Stomach (tissue), 9 donors: Measurements from ENCODE around the gene R3HCC1L. TPM values are rescaled to one million over a fixed set of nuclear protein-coding genes. Genes with fewer than 3 reads are reported as not detected.

Experiments used
- DNase-seq, 2 donors: peaks; one replicate each; pipeline versions ENCODE4 v3.0.0 to v3.0.0-alpha.2; 2013 to 2019
- H3K27ac ChIP-seq, 5 donors: fragments of 200-600 bp in 4 of 5; sonication (generic) in 4 of 5; one replicate each; pipeline ENCODE4 v1.5.1; 2013 to 2019; ENCODE audit warnings: mild to moderate bottlenecking in 1 of 5, moderate library complexity in 1 of 5
- H3K27me3 ChIP-seq, 3 donors: fragments of 200-600 bp; sonication (generic); one replicate each; pipeline ENCODE4 v1.5.1; 2017 to 2019; ENCODE audit warnings: mixed run types in 1 of 3
- H3K36me3 ChIP-seq, 4 donors: fragments of 200-600 bp; sonication (generic); 1 replicate in 3 of 4; 2 replicates in 1 of 4; pipeline ENCODE4 v1.5.1; 2016 to 2019
- H3K4me1 ChIP-seq, 4 donors: fragments of 200-600 bp; sonication (generic); one replicate each; pipeline ENCODE4 v1.5.1; 2016 to 2019
- H3K4me3 ChIP-seq, 4 donors: fragments of 200-600 bp; sonication (generic) in 3 of 4; one replicate each; pipeline ENCODE4 v1.5.1; 2016 to 2019; ENCODE audit warnings: mild to moderate bottlenecking in 1 of 4
- H3K9me3 ChIP-seq, 4 donors: fragments of 200-600 bp; sonication (generic); one replicate each; pipeline ENCODE4 v1.5.1; 2016 to 2019
- CTCF ChIP-seq, 7 experiments: fragments of 450-650 bp in 4 of 7; fragments of 200-600 bp in 3 of 7; sonication (generic) in 3 of 7; IDR thresholded peaks; one replicate each; pipeline ENCODE4 v1.5.1; 2016 to 2019; ENCODE audit warnings: antibody characterized with exemption in 7 of 7, control low read depth in 2 of 7, mild to moderate bottlenecking in 1 of 7
- EP300 ChIP-seq: sonication (generic); formaldehyde crosslinking; IDR thresholded peaks from one replicate; pipeline ENCODE4 v1.6.1; 2017; ENCODE audit warnings: antibody characterized with exemption
- POLR2A ChIP-seq, 4 donors: fragments of 450-650 bp; IDR thresholded peaks; one replicate each; pipeline ENCODE4 v1.6.1; 2016; ENCODE audit warnings: antibody characterized with exemption in 4 of 4, control low read depth in 2 of 4, mild to moderate bottlenecking in 1 of 4, moderate library complexity in 1 of 4
- POLR2AphosphoS5 ChIP-seq, 3 donors: sonication (generic); formaldehyde crosslinking; IDR thresholded peaks; one replicate each; pipeline ENCODE4 v1.6.1; 2016; ENCODE audit warnings: antibody characterized with exemption in 3 of 3
- WGBS, 5 donors: extraction: QIAGEN DNeasy Blood & Tissue Kit in 3 of 5; methylation state at CpG; one replicate each; pipeline versions ENCODE4 v1.1.5 to v1.1.7; 2013 to 2018; 5-methylcytosine and 5-hydroxymethylcytosine counted together
- intact Hi-C: fragments of 100-400 bp; cut with DNase I; formaldehyde crosslinking; loops from one replicate; pipeline ENCODE4 v1.15.1; 2023; ENCODE audit warnings: low total_unique reads
- polyA plus RNA-seq, 3 donors: library from polyadenylated mRNA; stranded (reverse); fragments of 200-250 nt; gene quantifications; one replicate each; pipeline ENCODE4 v1.2.3, GENCODE V29; 2013
- total RNA-seq, 5 donors: library from RNA; depleted of rRNA; stranded (reverse); fragments of >200 nt; gene quantifications; one replicate each; pipeline versions ENCODE4 v1.1.0 to v1.2.3, GENCODE V29; 2014 to 2016
- donor health status: healthy with polysubstance abuse.
- donor health status: Bipolar disorder and iron deficiency.
- donor health status: healthy.

The R3HCC1L gene
- total and polyA plus RNA-seq, 8 donors, result 7.3 to 97.6 (median 15.3) TPM

- Histone ChIP-seq H3K9me3 (no peaks in the 10 kb centered on the region), H3K36me3 (no peaks in the 10 kb centered on the region), H3K27ac (peak overlapping the region in 4 of 5 donors; percentile 50 to 86 (median 72)), H3K4me1 (peaks cover 23 to 49% (median 36%) of the 10 kb centered on the region in 4 donors), H3K4me3 (peak overlapping the region; percentile 43 to 59 (median 54)), H3K27me3 (peaks cover 0 to 38% (median 12%) of the 10 kb centered on the region in 3 donors)
- intact Hi-C loops, result no loop called here
- DNase-seq, result no peak
- 12 to 28% (median 17%) methylated on average over 11 to 17 of the region's 17 CpGs for WGBS, 5 donors
- no peak for TF ChIP-seq CTCF (IDR thresholded peaks at IDR 0.05)
- TF ChIP-seq EP300, result no peak
- no peak for TF ChIP-seq POLR2AphosphoS5 (IDR thresholded peaks at IDR 0.05)
- no peak for TF ChIP-seq POLR2A (IDR thresholded peaks at IDR 0.05)
Observed at GRCh38 chr10:98268694-98269431, 134.4 kb downstream of the R3HCC1L start.

GRCh38 chr10:98269435-98269912 is 135.0 kb downstream of the R3HCC1L start:
- DNase-seq, result peak in 1 of 2 donors; percentile 80
- Histone ChIP-seq H3K9me3 (no peaks in the 10 kb centered on the region), H3K27ac (peak overlapping the region in 4 of 5 donors; percentile 0 to 86 (median 72)), H3K4me1 (peaks cover 23 to 49% (median 36%) of the 10 kb centered on the region in 4 donors), H3K4me3 (no peak overlapping the region), H3K36me3 (no peaks in the 10 kb centered on the region), H3K27me3 (peaks cover 0 to 38% (median 12%) of the 10 kb centered on the region in 3 donors)
- TF ChIP-seq POLR2AphosphoS5 (IDR thresholded peaks at IDR 0.05) (peak; percentile 35 to 44 (median 39)), EP300 (no peak)
- WGBS, 5 donors, result 19 to 59% (median 28%) methylated on average over 4 to 8 of the region's 8 CpGs
- intact Hi-C loops, result no loop called here

GRCh38 chr10:98270073-98270740 is 135.8 kb downstream of the R3HCC1L start:
- H3K4me1 ChIP-seq, result peaks cover 23 to 49% (median 36%) of the 10 kb centered on the region in 4 donors
- H3K9me3 ChIP-seq, result no peaks in the 10 kb centered on the region
- peak in 1 of 2 donors; percentile 23 for DNase-seq
- intact Hi-C loops, result no loop called here
- no peak overlapping the region for H3K4me3 ChIP-seq
- peak overlapping the region in 4 of 5 donors; percentile 0 to 86 (median 72) for H3K27ac ChIP-seq
- H3K27me3 ChIP-seq, result peaks cover 0 to 42% (median 12%) of the 10 kb centered on the region in 3 donors
- WGBS, 5 donors, result 48 to 59% (median 53%) methylated on average over 10 of the region's 10 CpGs
- H3K36me3 ChIP-seq, result no peaks in the 10 kb centered on the region
- no peak for TF ChIP-seq CTCF (IDR thresholded peaks at IDR 0.05)
- TF ChIP-seq EP300, result no peak
- no peak for TF ChIP-seq POLR2AphosphoS5 (IDR thresholded peaks at IDR 0.05)
- no peak for TF ChIP-seq POLR2A (IDR thresholded peaks at IDR 0.05)

GRCh38 chr10:98270786-98271185 is 136.3 kb downstream of the R3HCC1L start:
- Histone ChIP-seq H3K36me3 (no peaks in the 10 kb centered on the region), H3K27me3 (peaks cover 0 to 40% (median 12%) of the 10 kb centered on the region in 3 donors), H3K4me3 (no peak overlapping the region), H3K9me3 (no peaks in the 10 kb centered on the region), H3K27ac (peak overlapping the region in 1 of 5 donors; percentile 86), H3K4me1 (peaks cover 23 to 46% (median 36%) of the 10 kb centered on the region in 4 donors)
- intact Hi-C loops, result no loop called here
- DNase-seq, result no peak
- 67 to 83% (median 75%) methylated on average over 1 to 2 of the region's 2 CpGs for WGBS, 5 donors
- TF ChIP-seq POLR2A (IDR thresholded peaks at IDR 0.05) (no peak), CTCF (IDR thresholded peaks at IDR 0.05) (no peak), POLR2AphosphoS5 (IDR thresholded peaks at IDR 0.05) (no peak), EP300 (no peak)
